ENCODE results near the gene NEU3. TPM values are rescaled to one million over a fixed set of nuclear protein-coding genes. Genes with fewer than 3 reads are reported as not detected.

The NEU3 gene
- total and polyA plus RNA-seq, 2 of the 4 experiments (the other 2 are of a cell fraction) = 5.5 to 10.6 TPM

DNA sequence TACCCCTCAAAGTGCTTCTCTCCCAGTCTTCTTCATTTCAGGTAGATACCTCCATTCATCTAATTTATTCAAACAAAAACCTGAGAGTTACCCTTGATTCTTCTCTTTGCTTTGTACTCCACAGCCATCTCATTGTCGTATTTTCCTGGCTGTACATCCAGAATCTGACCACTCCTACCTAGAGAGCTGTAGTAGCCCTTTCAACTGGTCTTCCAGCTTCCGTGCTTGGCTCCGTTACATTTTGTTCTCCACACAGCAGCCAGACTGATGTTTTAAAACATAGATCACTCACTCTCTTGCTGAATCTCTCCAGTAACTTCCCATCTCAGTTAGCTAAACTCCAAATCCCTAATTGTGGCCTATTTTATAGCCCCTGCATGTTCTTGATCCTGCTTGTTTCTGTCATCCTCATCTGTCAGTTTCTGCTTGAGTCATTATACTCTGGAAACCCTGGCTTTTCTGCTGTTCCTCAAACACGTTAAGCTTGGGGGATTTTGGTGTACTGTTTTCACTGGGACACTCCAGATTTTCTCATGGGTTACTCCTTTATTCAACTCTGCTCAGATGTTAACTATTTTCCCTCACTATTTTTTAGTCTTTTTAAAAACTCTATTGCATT, 32.2 kb upstream of the NEU3 start:
- Histone ChIP-seq H2AK5ac (ENCODE audit: low read depth, low read length) (no peak overlapping the region), H2BK20ac (ENCODE audit: low read depth, low read length) (no peak overlapping the region), H4K20me1 (ENCODE audit: insufficient read depth, low read length) (peaks cover 72% of the 10 kb centered on the region), H3K4ac (ENCODE audit: low read depth, low read length) (no peak overlapping the region), H3K79me1 (ENCODE audit: low read depth in 1 of 2, low read length in 2 of 2) (peaks cover 22 to 69% of the 10 kb centered on the region in 2 experiments; a peak in 3 of 4 replicates), H4K8ac (ENCODE audit: low read depth in 2 of 2, low read length in 2 of 2) (peak overlapping the region in 1 of 2 experiments; percentile 24; a peak in 1 of 4 replicates), H3K14ac (replicated peaks; ENCODE audit: low read depth, low read length) (0 out of 2 replicates have a peak overlapping the region, but pooled peaks have one; percentile 11), H3K56ac (ENCODE audit: extremely low read depth, insufficient read depth, low read length) (no peak overlapping the region), H3K27me3 (ENCODE audit: control insufficient read depth, insufficient read depth, low read length) (no peaks in the 10 kb centered on the region), H3K9me1 (ENCODE audit: insufficient read depth, low read length) (peaks cover 7% of the 10 kb centered on the region; the same call in 1 of the 2 replicates), H3K27ac (ENCODE audit: insufficient read depth, low read length) (no peak overlapping the region), H2BK15ac (ENCODE audit: low read depth, low read length) (no peak overlapping the region), H3K36me3 (ENCODE audit: control insufficient read depth, insufficient read depth, low read length) (peaks cover 6% of the 10 kb centered on the region; the same call in 1 of the 2 replicates), H4K91ac (ENCODE audit: insufficient read depth, low read depth, low read length) (no peak overlapping the region), H3K4me3 (ENCODE audit: insufficient read depth, low read depth, low read length) (no peak overlapping the region), H3K4me2 (ENCODE audit: low read depth, low read length) (no peak overlapping the region), H2AK9ac (replicated peaks; ENCODE audit: low read depth, low read length, poor library complexity) (no peak overlapping the region), H3K9ac (ENCODE audit: low read depth, low read length) (no peak overlapping the region; the same call in 1 of the 2 replicates), H3K9me3 (ENCODE audit: control insufficient read depth, insufficient read depth, low read length) (no peaks in the 10 kb centered on the region), H2BK120ac (ENCODE audit: low read depth, low read length) (no peak overlapping the region), H3K18ac (ENCODE audit: low read depth, low read length) (no peak overlapping the region), H4K5ac (ENCODE audit: low read depth, low read length) (no peak overlapping the region), H2AFZ (replicated peaks; ENCODE audit: low read length, poor library complexity) (no peak overlapping the region), H3K23ac (ENCODE audit: low read depth, low read length) (peak overlapping the region; percentile 46), H3K4me1 (ENCODE audit: control insufficient read depth, insufficient read depth, low read length) (peaks cover 10% of the 10 kb centered on the region), H2BK5ac (ENCODE audit: low read depth, low read length, poor library complexity, severe bottlenecking) (no peak overlapping the region)
- CTCF ChIA-PET = no interaction called here
- ATAC-seq (ENCODE audit: low read depth) (no peak), DNase-seq (no peak)
- in situ Hi-C loops (cut with MboI; ENCODE audit: low sequenced_read_pairs) = no loop called here
- WGBS, 2 experiments (ENCODE audit: extremely low coverage in 2 of 2, insufficient read length in 1 of 2) = 75% methylated on average over 3 of the region's 4 CpGs; no CpG with 5 or more reads in 1 of the 2 experiments
- POLR2A ChIA-PET (ENCODE audit: unreplicated experiment) = no interaction called here
- intact Hi-C loops (cut with micrococcal nuclease) = no loop called here
- no peak for TF ChIP-seq RAD21 (IDR thresholded peaks at IDR 0.05; ENCODE audit: low read length)
- TF ChIP-seq MXI1 (IDR thresholded peaks at IDR 0.05; ENCODE audit: borderline replicate concordance, low read depth, low read length) = no peak
- TF ChIP-seq RFX5 (IDR thresholded peaks at IDR 0.05; ENCODE audit: low read depth, low read length) = no peak
- no peak for TF ChIP-seq BHLHE40 (IDR thresholded peaks at IDR 0.05; ENCODE audit: low read depth, low read length)
- no peak for TF ChIP-seq CEBPB (IDR thresholded peaks at IDR 0.05; ENCODE audit: low read depth, low read length)
- no peak for TF ChIP-seq MAZ (IDR thresholded peaks at IDR 0.05; ENCODE audit: borderline replicate concordance, low read depth, low read length)
- TF ChIP-seq, protein P1, sequence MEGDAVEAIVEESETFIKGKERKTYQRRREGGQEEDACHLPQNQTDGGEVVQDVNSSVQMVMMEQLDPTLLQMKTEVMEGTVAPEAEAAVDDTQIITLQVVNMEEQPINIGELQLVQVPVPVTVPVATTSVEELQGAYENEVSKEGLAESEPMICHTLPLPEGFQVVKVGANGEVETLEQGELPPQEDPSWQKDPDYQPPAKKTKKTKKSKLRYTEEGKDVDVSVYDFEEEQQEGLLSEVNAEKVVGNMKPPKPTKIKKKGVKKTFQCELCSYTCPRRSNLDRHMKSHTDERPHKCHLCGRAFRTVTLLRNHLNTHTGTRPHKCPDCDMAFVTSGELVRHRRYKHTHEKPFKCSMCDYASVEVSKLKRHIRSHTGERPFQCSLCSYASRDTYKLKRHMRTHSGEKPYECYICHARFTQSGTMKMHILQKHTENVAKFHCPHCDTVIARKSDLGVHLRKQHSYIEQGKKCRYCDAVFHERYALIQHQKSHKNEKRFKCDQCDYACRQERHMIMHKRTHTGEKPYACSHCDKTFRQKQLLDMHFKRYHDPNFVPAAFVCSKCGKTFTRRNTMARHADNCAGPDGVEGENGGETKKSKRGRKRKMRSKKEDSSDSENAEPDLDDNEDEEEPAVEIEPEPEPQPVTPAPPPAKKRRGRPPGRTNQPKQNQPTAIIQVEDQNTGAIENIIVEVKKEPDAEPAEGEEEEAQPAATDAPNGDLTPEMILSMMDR (conservative IDR thresholded peaks at IDR 0.05; ENCODE audit: low read depth, low read length) = no peak
- TF ChIP-seq, protein P2, sequence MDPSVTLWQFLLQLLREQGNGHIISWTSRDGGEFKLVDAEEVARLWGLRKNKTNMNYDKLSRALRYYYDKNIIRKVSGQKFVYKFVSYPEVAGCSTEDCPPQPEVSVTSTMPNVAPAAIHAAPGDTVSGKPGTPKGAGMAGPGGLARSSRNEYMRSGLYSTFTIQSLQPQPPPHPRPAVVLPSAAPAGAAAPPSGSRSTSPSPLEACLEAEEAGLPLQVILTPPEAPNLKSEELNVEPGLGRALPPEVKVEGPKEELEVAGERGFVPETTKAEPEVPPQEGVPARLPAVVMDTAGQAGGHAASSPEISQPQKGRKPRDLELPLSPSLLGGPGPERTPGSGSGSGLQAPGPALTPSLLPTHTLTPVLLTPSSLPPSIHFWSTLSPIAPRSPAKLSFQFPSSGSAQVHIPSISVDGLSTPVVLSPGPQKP (IDR thresholded peaks at IDR 0.05; ENCODE audit: borderline replicate concordance, low read depth, low read length) = no peak
- TF ChIP-seq, protein P3, sequence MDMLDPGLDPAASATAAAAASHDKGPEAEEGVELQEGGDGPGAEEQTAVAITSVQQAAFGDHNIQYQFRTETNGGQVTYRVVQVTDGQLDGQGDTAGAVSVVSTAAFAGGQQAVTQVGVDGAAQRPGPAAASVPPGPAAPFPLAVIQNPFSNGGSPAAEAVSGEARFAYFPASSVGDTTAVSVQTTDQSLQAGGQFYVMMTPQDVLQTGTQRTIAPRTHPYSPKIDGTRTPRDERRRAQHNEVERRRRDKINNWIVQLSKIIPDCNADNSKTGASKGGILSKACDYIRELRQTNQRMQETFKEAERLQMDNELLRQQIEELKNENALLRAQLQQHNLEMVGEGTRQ (IDR thresholded peaks at IDR 0.05; ENCODE audit: low read depth, low read length) = no peak
- TF ChIP-seq MAFK (IDR thresholded peaks at IDR 0.05; ENCODE audit: low read depth, low read length) = no peak
- TF ChIP-seq CHD1 (IDR thresholded peaks at IDR 0.05; ENCODE audit: low read depth, low read length) = no peak
- no peak for TF ChIP-seq NFE2L2 (IDR thresholded peaks at IDR 0.05; ENCODE audit: low read depth, low read length)
- TF ChIP-seq SMC3 (IDR thresholded peaks at IDR 0.05; ENCODE audit: low read depth, low read length) = no peak
- dilution Hi-C loops (cut with HindIII; ENCODE audit: low sequenced_read_pairs, unreplicated experiment) = no loop called here
- BruUV-seq (replicated peaks) = no TSS peak
